ENCODE measurements around the gene DHRS13. TPM values are rescaled to one million over a fixed set of nuclear protein-coding genes. Genes with fewer than 3 reads are reported as not detected.

DHRS13 gene
- total and polyA plus RNA-seq, 10 of the 15 experiments (the other 5 are each of a cell fraction or from before 2014, with no cell fraction given), result 0.18 to 55.2 (median 31.3) TPM; not detected in 1

GRCh38 chr17:28951991-28952975, 49.4 kb upstream of the DHRS13 start (continued):
- 0 out of 2 replicates have a peak, but pooled peaks have one; percentile 47 for TF ChIP-seq NKRF (conservative IDR thresholded peaks at IDR 0.05)
- peak; percentile 95; the same call in 1 of the 2 replicates for TF ChIP-seq TBL1XR1 (IDR thresholded peaks at IDR 0.05; ENCODE audit: low read depth, low read length)
- TF ChIP-seq SUZ12 (IDR thresholded peaks at IDR 0.05; ENCODE audit: unreplicated experiment), result no peak
- no peak for TF ChIP-seq CUX1 (IDR thresholded peaks at IDR 0.05; ENCODE audit: insufficient replicate concordance, low read depth, low read length)
- TF ChIP-seq SMAD5 (IDR thresholded peaks at IDR 0.05; ENCODE audit: low read depth), result peak; percentile 52; the same call in 1 of the 2 replicates
- 0 out of 2 replicates have a peak, but pooled peaks have one; percentile 82 for TF ChIP-seq PAX8 (IDR thresholded peaks at IDR 0.05)
- peak; percentile 45 for TF ChIP-seq PKNOX1 (IDR thresholded peaks at IDR 0.05)
- TF ChIP-seq STAT1 (conservative IDR thresholded peaks at IDR 0.05), result peak; percentile 81; the same call in 1 of the 2 replicates
- peak; percentile 65; the same call in 1 of the 2 replicates for TF ChIP-seq PML (IDR thresholded peaks at IDR 0.05; ENCODE audit: low read length)
- TF ChIP-seq USF2 (IDR thresholded peaks at IDR 0.05; ENCODE audit: borderline replicate concordance, low read depth, low read length), result peak; percentile 6; the same call in 1 of the 2 replicates
- TF ChIP-seq SP1 (IDR thresholded peaks at IDR 0.05; ENCODE audit: low read depth, low read length), result peak; percentile 58
- no peak for TF ChIP-seq CBX3 (IDR thresholded peaks at IDR 0.05; ENCODE audit: borderline replicate concordance, low read depth)
- peak in 1 of 2 experiments; percentile 31; a peak in 1 of 4 replicates for TF ChIP-seq EP300 (IDR thresholded peaks at IDR 0.05; ENCODE audit: borderline replicate concordance in 1 of 2, control insufficient read depth in 1 of 2, low read depth in 2 of 2, low read length in 2 of 2)
- TF ChIP-seq RB1 (IDR thresholded peaks at IDR 0.05; ENCODE audit: borderline replicate concordance), result peak; percentile 30; the same call in 1 of the 2 replicates

All from GM12878 (cell line).